Neural cell (in vitro differentiated cells): ENCODE measurements around the gene PMIS2. TPM values are rescaled to one million over a fixed set of nuclear protein-coding genes. Genes with fewer than 3 reads are reported as not detected.

Experiments
- H2AFZ ChIP-seq: fragments of 200-600, 300-800 bp; sonication (generic), shearing (Covaris generic); 2 replicates; pipeline ENCODE4 v1.6.0; 2014; ENCODE audit warnings: low read depth, mild to moderate bottlenecking, antibody characterized with exemption, low read length, moderate library complexity
- H3F3A ChIP-seq: fragments of 200-600 bp; shearing (Covaris generic); 2 replicates; pipeline ENCODE4 v1.6.1; 2016; ENCODE audit warnings: mild to moderate bottlenecking, moderate library complexity, mixed read lengths, antibody characterized with exemption, low read length; ENCODE audit not compliant: insufficient read depth, poor library complexity, severe bottlenecking
- H3K27ac ChIP-seq: fragments of 200-600, 300-800 bp; sonication (generic), shearing (Covaris generic); 2 replicates; pipeline ENCODE4 v1.5.1; 2014; ENCODE audit warnings: mild to moderate bottlenecking, low read length, moderate library complexity
- H3K27me3 ChIP-seq: fragments of 300-800, 200-600 bp; sonication (generic), shearing (Covaris generic); 2 replicates; pipeline ENCODE4 v1.6.0; 2014; ENCODE audit warnings: mild to moderate bottlenecking, low read depth, low read length, moderate library complexity; ENCODE audit not compliant: insufficient read depth
- H3K36me3 ChIP-seq: fragments of 300-800, 200-600 bp; sonication (generic), shearing (Covaris generic); 2 replicates; pipeline ENCODE4 v1.5.1; 2014; ENCODE audit warnings: mild to moderate bottlenecking, antibody characterized with exemption, low read length, moderate library complexity; ENCODE audit not compliant: insufficient read depth
- H3K4me2 ChIP-seq: fragments of 300-800, 200-600 bp; sonication (generic), shearing (Covaris generic); 2 replicates; pipeline ENCODE4 v1.6.0; 2014; ENCODE audit warnings: mild to moderate bottlenecking, low read length
- H3K4me3 ChIP-seq: fragments of 300-800, 200-600 bp; sonication (generic), shearing (Covaris generic); 2 replicates; pipeline ENCODE4 v1.5.1; 2014; ENCODE audit warnings: mild to moderate bottlenecking, low read length, moderate library complexity
- H3K79me2 ChIP-seq: fragments of 200-600 bp; shearing (Covaris generic); replicated peaks from 2 replicates; pipeline ENCODE4 v1.6.0; 2014; ENCODE audit warnings: mild to moderate bottlenecking, low read length, moderate library complexity; ENCODE audit not compliant: insufficient read depth
- H3K9ac ChIP-seq: fragments of 300-800, 200-600 bp; sonication (generic), shearing (Covaris generic); 2 replicates; pipeline ENCODE4 v1.6.1; 2016; ENCODE audit warnings: mild to moderate bottlenecking, low read length, mixed read lengths
- H3K9me2 ChIP-seq: fragments of 200-600 bp; shearing (Covaris generic); 2 replicates; pipeline ENCODE4 v1.6.1; 2016; ENCODE audit warnings: mild to moderate bottlenecking, low read length, mixed read lengths; ENCODE audit not compliant: insufficient read depth
- H3K9me3 ChIP-seq: fragments of 200-600, 300-800 bp; sonication (generic), shearing (Covaris generic); 2 replicates; pipeline ENCODE4 v1.6.1; 2016; ENCODE audit warnings: mild to moderate bottlenecking, mixed run types, low read length, moderate library complexity, mixed read lengths
- H4K20me1 ChIP-seq: fragments of 200-600 bp; shearing (Covaris generic); 2 replicates; pipeline ENCODE4 v1.6.1; 2016; ENCODE audit warnings: mild to moderate bottlenecking, mixed run types; ENCODE audit not compliant: insufficient read depth
- CTCF ChIP-seq: fragments of 450-650 bp; IDR thresholded peaks from 2 replicates; pipeline ENCODE4 v1.5.1; 2014; ENCODE audit warnings: antibody characterized with exemption, mild to moderate bottlenecking, moderate library complexity; ENCODE audit not compliant: poor library complexity, severe bottlenecking
- EP300 ChIP-seq: fragments of 450-650 bp; conservative IDR thresholded peaks from 2 replicates; pipeline ENCODE4 v1.6.1; 2014; ENCODE audit warnings: antibody characterized with exemption, mild to moderate bottlenecking, moderate library complexity; ENCODE audit not compliant: poor library complexity, severe bottlenecking
- EZH2 ChIP-seq: fragments of 200-600, 300-800 bp; shearing (Covaris generic), sonication (generic); IDR thresholded peaks from 2 replicates; pipeline ENCODE4 v1.6.1; 2014; ENCODE audit warnings: antibody characterized with exemption, low read length, borderline replicate concordance, mild to moderate bottlenecking; ENCODE audit not compliant: insufficient read depth, poor library complexity, severe bottlenecking
- MXI1 ChIP-seq: fragments of 450-650 bp; conservative IDR thresholded peaks from 2 replicates; pipeline ENCODE4 v1.6.1; 2014; ENCODE audit warnings: antibody characterized with exemption, mild to moderate bottlenecking; ENCODE audit not compliant: poor library complexity, severe bottlenecking
- POLR2AphosphoS5 ChIP-seq: IDR thresholded peaks from 2 replicates; pipeline ENCODE4 v1.6.1; 2012
- RAD21 ChIP-seq: fragments of 450-650 bp; conservative IDR thresholded peaks from 2 replicates; pipeline ENCODE4 v1.6.1; 2014; ENCODE audit warnings: antibody characterized with exemption, mild to moderate bottlenecking, moderate library complexity
- REST ChIP-seq: IDR thresholded peaks from 2 replicates; pipeline ENCODE4 v1.6.1; 2012; ENCODE audit warnings: borderline replicate concordance
- SMC3 ChIP-seq: fragments of 450-650 bp; conservative IDR thresholded peaks from 2 replicates; pipeline ENCODE4 v1.6.1; 2014; ENCODE audit warnings: antibody characterized with exemption, mild to moderate bottlenecking, moderate library complexity; ENCODE audit not compliant: poor library complexity
- TAF1 ChIP-seq: IDR thresholded peaks from 2 replicates; pipeline ENCODE4 v1.6.1; 2012; ENCODE audit warnings: low read depth
- polyA plus RNA-seq: library from polyadenylated mRNA; depleted of rRNA; stranded (reverse); fragments of >200 nt; gene quantifications from 2 replicates; pipeline ENCODE4 v1.2.3, GENCODE V29; 2014

The PMIS2 gene
- polyA plus RNA-seq, 1 donor from 2014 or later: not detected

GRCh38 chr19:35613574-35613973 is 27.6 kb downstream of the PMIS2 start:
- H3F3A ChIP-seq: no peaks in the 10 kb centered on the region
- no peak overlapping the region for H2AFZ ChIP-seq
- H4K20me1 ChIP-seq: no peaks in the 10 kb centered on the region
- no peaks in the 10 kb centered on the region for H3K79me2 ChIP-seq
- no peaks in the 10 kb centered on the region for H3K9me3 ChIP-seq
- no peak for TF ChIP-seq REST
- TF ChIP-seq POLR2AphosphoS5: no peak
- no peak for TF ChIP-seq TAF1
- no peak for TF ChIP-seq RAD21
- TF ChIP-seq MXI1: no peak
- H3K36me3 ChIP-seq: no peaks in the 10 kb centered on the region
- no peak overlapping the region for H3K9ac ChIP-seq
- H3K4me3 ChIP-seq: no peak overlapping the region
- no peaks in the 10 kb centered on the region for H3K27me3 ChIP-seq
- no peak overlapping the region for H3K4me2 ChIP-seq
- no peaks in the 10 kb centered on the region for H3K9me2 ChIP-seq
- no peak overlapping the region for H3K27ac ChIP-seq

GRCh38 chr19:35615036-35615435 is 29.1 kb downstream of the PMIS2 start:
- Histone ChIP-seq H3K4me2 (no peak overlapping the region), H3K9ac (no peak overlapping the region), H3K9me2 (no peaks in the 10 kb centered on the region), H3K27ac (no peak overlapping the region), H4K20me1 (no peaks in the 10 kb centered on the region), H3K4me3 (no peak overlapping the region), H3F3A (no peaks in the 10 kb centered on the region), H3K79me2 (no peaks in the 10 kb centered on the region), H3K36me3 (no peaks in the 10 kb centered on the region), H2AFZ (no peak overlapping the region), H3K27me3 (no peaks in the 10 kb centered on the region), H3K9me3 (no peaks in the 10 kb centered on the region)
- TF ChIP-seq CTCF (no peak), TAF1 (no peak), SMC3 (no peak), EZH2 (no peak), MXI1 (no peak), EP300 (no peak)

- Histone ChIP-seq H3K4me3 (no peak overlapping the region), H3K9me2 (no peaks in the 10 kb centered on the region), H4K20me1 (no peaks in the 10 kb centered on the region), H3K36me3 (no peaks in the 10 kb centered on the region), H3K79me2 (no peaks in the 10 kb centered on the region), H3K27ac (no peak overlapping the region), H3K9me3 (no peaks in the 10 kb centered on the region), H3K27me3 (no peaks in the 10 kb centered on the region), H3K4me2 (no peak overlapping the region), H3K9ac (no peak overlapping the region), H2AFZ (no peak overlapping the region), H3F3A (no peaks in the 10 kb centered on the region)
- no peak for TF ChIP-seq REST
- TF ChIP-seq EP300: no peak
- TF ChIP-seq TAF1: no peak
- no peak for TF ChIP-seq POLR2AphosphoS5
- no peak for TF ChIP-seq CTCF
- TF ChIP-seq RAD21: no peak
- no peak for TF ChIP-seq SMC3
- no peak for TF ChIP-seq MXI1
- TF ChIP-seq EZH2: no peak
Observed at GRCh38 chr19:35618857-35619256, 32.9 kb downstream of the PMIS2 start.
